Lower leg skin (tissue), 3 donors: ENCODE measurements around the gene ORC5.

Source experiments
- CTCF ChIP-seq, 3 donors: fragments of 450-650 bp; IDR thresholded peaks; one replicate each; pipeline ENCODE4 v1.5.1; 2016; ENCODE audit warnings: antibody characterized with exemption in 3 of 3, mild to moderate bottlenecking in 3 of 3, moderate library complexity in 2 of 3
- POLR2A ChIP-seq, 2 donors: fragments of 450-650 bp; IDR thresholded peaks; one replicate each; pipeline ENCODE4 v1.6.1; 2016 to 2017; ENCODE audit warnings: antibody characterized with exemption in 2 of 2, mild to moderate bottlenecking in 1 of 2, moderate library complexity in 1 of 2

GRCh38 chr7:104130726-104131125 lies 77.1 kb downstream of the ORC5 start:
- TF ChIP-seq CTCF (IDR thresholded peaks at IDR 0.05), result no peak
- TF ChIP-seq POLR2A (IDR thresholded peaks at IDR 0.05), result no peak
